ENCODE results near the gene ZNF618.

DNA sequence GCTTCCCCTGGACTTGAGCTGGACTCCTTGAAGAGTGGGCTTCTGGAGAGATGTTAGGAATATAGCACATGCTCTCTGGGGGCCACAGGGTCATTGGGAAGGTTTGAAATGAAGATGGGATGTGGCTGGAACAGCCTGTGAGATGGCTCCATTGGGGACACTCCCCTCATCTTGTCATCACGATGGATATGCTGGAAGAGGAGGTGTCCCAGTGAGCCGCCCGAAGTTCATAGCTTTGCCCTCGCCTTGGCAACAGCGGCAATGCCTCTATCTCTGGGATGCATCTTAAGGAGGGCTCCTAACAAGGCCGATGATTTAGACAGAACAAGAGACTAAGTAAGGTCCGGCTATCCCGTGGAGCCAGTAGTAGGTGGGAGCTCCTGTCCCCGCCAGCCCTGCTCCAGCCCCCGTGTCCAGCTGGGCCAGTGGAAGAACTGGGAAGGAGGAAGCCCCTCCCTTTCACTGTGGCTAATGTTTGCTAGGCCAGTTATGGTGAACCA is 178.1 kb downstream of the ZNF618 start:
- TF ChIP-seq, protein P1, sequence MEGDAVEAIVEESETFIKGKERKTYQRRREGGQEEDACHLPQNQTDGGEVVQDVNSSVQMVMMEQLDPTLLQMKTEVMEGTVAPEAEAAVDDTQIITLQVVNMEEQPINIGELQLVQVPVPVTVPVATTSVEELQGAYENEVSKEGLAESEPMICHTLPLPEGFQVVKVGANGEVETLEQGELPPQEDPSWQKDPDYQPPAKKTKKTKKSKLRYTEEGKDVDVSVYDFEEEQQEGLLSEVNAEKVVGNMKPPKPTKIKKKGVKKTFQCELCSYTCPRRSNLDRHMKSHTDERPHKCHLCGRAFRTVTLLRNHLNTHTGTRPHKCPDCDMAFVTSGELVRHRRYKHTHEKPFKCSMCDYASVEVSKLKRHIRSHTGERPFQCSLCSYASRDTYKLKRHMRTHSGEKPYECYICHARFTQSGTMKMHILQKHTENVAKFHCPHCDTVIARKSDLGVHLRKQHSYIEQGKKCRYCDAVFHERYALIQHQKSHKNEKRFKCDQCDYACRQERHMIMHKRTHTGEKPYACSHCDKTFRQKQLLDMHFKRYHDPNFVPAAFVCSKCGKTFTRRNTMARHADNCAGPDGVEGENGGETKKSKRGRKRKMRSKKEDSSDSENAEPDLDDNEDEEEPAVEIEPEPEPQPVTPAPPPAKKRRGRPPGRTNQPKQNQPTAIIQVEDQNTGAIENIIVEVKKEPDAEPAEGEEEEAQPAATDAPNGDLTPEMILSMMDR (IDR thresholded peaks at IDR 0.05; ENCODE audit: low read depth, low read length, poor library complexity, severe bottlenecking), result no peak
- TF ChIP-seq EZH2phosphoT487 (IDR thresholded peaks at IDR 0.05; ENCODE audit: borderline replicate concordance, low read length), result no peak
